B cell (primary cell): Measurements from ENCODE around the gene RSAD1. TPM values are rescaled to one million over a fixed set of nuclear protein-coding genes. Genes with fewer than 3 reads are reported as not detected.

Experiments used
- ATAC-seq: fragments of 200-7000 bp; cut with Tn5 transposase; one replicate; pipeline ENCODE4 v1.10.0; 2021; ENCODE audit warnings: low read depth, mild to moderate bottlenecking, moderate number of reproducible peaks, moderate library complexity
- CTCF ChIA-PET: fragments of 350-600 bp; sonication (Branson Sonifier 250); formaldehyde crosslinking; loops from one replicate; lab custom pipeline; 2021; ENCODE audit warnings: antibody characterized with exemption, inconsistent platforms; lab: Charles Lee
- POLR2A ChIA-PET: fragments of 350-600 bp; sonication (Branson Sonifier 250); formaldehyde crosslinking; loops from one replicate; lab custom pipeline; 2021; ENCODE audit warnings: antibody characterized with exemption; lab: Charles Lee
- DNase-seq: peaks from one replicate; pipeline ENCODE4 v3.0.0; 2013
- H2AFZ ChIP-seq: 2 replicates; pipeline ENCODE4 v1.6.1; 2012; ENCODE audit warnings: mild to moderate bottlenecking, low read depth, low read length; ENCODE audit not compliant: insufficient read depth, poor library complexity, severe bottlenecking
- H3K27ac ChIP-seq, 2 donors: 1 replicate in 1 of 2; 2 replicates in 1 of 2; pipeline ENCODE4 v1.5.1; 2012 to 2013; ENCODE audit warnings: low read length in 2 of 2, mild to moderate bottlenecking in 2 of 2, moderate library complexity in 1 of 2
- H3K27me3 ChIP-seq, 4 experiments: fragments of 200-600 bp in 1 of 4; sonication (generic) in 1 of 4; replicated peaks in 1 of 4; 1 replicate in 2 of 4; 2 replicates in 2 of 4; pipeline versions ENCODE4 v1.6.1 to v1.7.0; 2013 to 2016; ENCODE audit warnings: low read length in 3 of 4, mild to moderate bottlenecking in 2 of 4, mixed read lengths in 1 of 4, moderate library complexity in 1 of 4; ENCODE audit not compliant: insufficient read depth in 4 of 4, control insufficient read depth in 3 of 4; ENCODE audit errors: control extremely low read depth in 1 of 4
- H3K36me3 ChIP-seq, 2 experiments: replicated peaks in 1 of 2; 1 replicate in 1 of 2; 2 replicates in 1 of 2; pipeline versions ENCODE4 v1.6.1 to v1.7.1; 2013; ENCODE audit warnings: low read length in 1 of 2; ENCODE audit not compliant: insufficient read depth in 2 of 2, control insufficient read depth in 1 of 2; ENCODE audit errors: control extremely low read depth in 1 of 2, extremely low read depth in 1 of 2
- H3K4me1 ChIP-seq, 2 donors: fragments of 200-600 bp in 1 of 2; sonication (generic) in 1 of 2; 1 replicate in 1 of 2; 2 replicates in 1 of 2; pipeline versions ENCODE4 v1.5.1 to v1.6.1; 2013 to 2017; ENCODE audit warnings: low read length in 2 of 2; ENCODE audit not compliant: control insufficient read depth in 2 of 2, insufficient read depth in 2 of 2
- H3K4me2 ChIP-seq: replicated peaks from 2 replicates; pipeline ENCODE3; 2012; ENCODE audit warnings: mild to moderate bottlenecking, low read depth, low read length; ENCODE audit not compliant: poor library complexity, severe bottlenecking
- H3K4me3 ChIP-seq, 5 experiments: fragments of 200-600 bp in 1 of 5; sonication (generic) in 1 of 5; 1 replicate in 3 of 5; 2 replicates in 2 of 5; pipeline versions ENCODE4 v1.5.1 to v1.7.0; 2011 to 2016; ENCODE audit warnings: low read length in 4 of 5, mild to moderate bottlenecking in 4 of 5, low read depth in 2 of 5, control low read depth in 1 of 5, moderate library complexity in 1 of 5; ENCODE audit not compliant: insufficient read depth in 1 of 5; ENCODE audit errors: control extremely low read depth in 1 of 5, extremely low read depth in 1 of 5
- H3K79me2 ChIP-seq: fragments of 200-600 bp; sonication (generic); one replicate; pipeline ENCODE4 v1.6.0; 2016; ENCODE audit warnings: low read length; ENCODE audit not compliant: control insufficient read depth, insufficient read depth
- H3K9ac ChIP-seq: fragments of 200-600 bp; sonication (generic); 2 replicates; pipeline ENCODE4 v1.6.1; 2017; ENCODE audit warnings: mild to moderate bottlenecking, low read length, moderate library complexity
- H3K9me3 ChIP-seq, 3 donors: one replicate each; pipeline versions ENCODE4 v1.6.1 to v1.7.1; 2013; ENCODE audit warnings: low read length in 2 of 3; ENCODE audit not compliant: control insufficient read depth in 2 of 3, insufficient read depth in 1 of 3; ENCODE audit errors: control extremely low read depth in 1 of 3
- H4K20me1 ChIP-seq: 2 replicates; pipeline ENCODE4 v1.6.0; 2012; ENCODE audit warnings: mild to moderate bottlenecking, low read length; ENCODE audit not compliant: insufficient read depth, control insufficient read depth, poor library complexity, severe bottlenecking
- H3K27ac Mint-ChIP-seq: one replicate; pipeline ENCODE4 v1.8.0; 2021; ENCODE audit warnings: mixed read lengths
- H3K27me3 Mint-ChIP-seq: one replicate; pipeline ENCODE4 v1.8.0; 2021; ENCODE audit warnings: mixed read lengths
- H3K4me1 Mint-ChIP-seq: one replicate; pipeline ENCODE4 v1.8.0; 2021; ENCODE audit warnings: mixed read lengths
- H3K4me3 Mint-ChIP-seq: one replicate; pipeline ENCODE4 v1.8.0; 2021; ENCODE audit warnings: mixed read lengths
- H3K9me3 Mint-ChIP-seq: one replicate; pipeline ENCODE4 v1.8.0; 2022; ENCODE audit warnings: mixed read lengths; ENCODE audit not compliant: insufficient read depth
- CTCF ChIP-seq: fragments of 200-600 bp; IDR thresholded peaks from one replicate; pipeline ENCODE4 v1.8.0; 2022; ENCODE audit warnings: antibody characterized with exemption, mild to moderate bottlenecking
- EZH2 ChIP-seq: IDR thresholded peaks from 2 replicates; pipeline ENCODE4 v1.6.1; 2012; ENCODE audit warnings: borderline replicate concordance, low read depth, mild to moderate bottlenecking, moderate library complexity, low read length; ENCODE audit not compliant: insufficient read depth, poor library complexity, severe bottlenecking
- WGBS: methylation state at CpG from one replicate; pipeline ENCODE4 v1.1.5; 2013; ENCODE audit warnings: missing lambda C conversion rate; ENCODE audit not compliant: insufficient coverage; 5-methylcytosine and 5-hydroxymethylcytosine counted together
- intact Hi-C: fragments of 100-400 bp; cut with micrococcal nuclease; formaldehyde crosslinking; loops from one replicate; pipeline ENCODE4 v1.10.0; 2022
- polyA plus RNA-seq: library from polyadenylated mRNA; depleted of rRNA; stranded (reverse); fragments of >200 nt; gene quantifications from 2 replicates; pipeline ENCODE4 v1.2.3, GENCODE V29; 2012
- total RNA-seq, 2 donors: library from RNA; stranded (reverse); fragments of 120-200 nt in 1 of 2; gene quantifications; 1 replicate in 1 of 2; 2 replicates in 1 of 2; pipeline versions ENCODE4 v1.2.3 to v1.2.4, GENCODE V29; 2013 to 2022

The RSAD1 gene
- total and polyA plus RNA-seq, 2 donors (not counting 1 experiment from before 2014, with no cell fraction given), result 53.4 to 63.9 TPM

- Histone ChIP-seq H3K4me2 (no peak overlapping the region), H3K27ac (no peak overlapping the region), H3K4me1 (no peaks in the 10 kb centered on the region), H3K4me3 (no peak overlapping the region), H4K20me1 (no peaks in the 10 kb centered on the region), H3K9me3 (no peaks in the 10 kb centered on the region), H2AFZ (no peak overlapping the region), H3K36me3 (no peaks in the 10 kb centered on the region), H3K79me2 (no peaks in the 10 kb centered on the region), H3K27me3 (no peaks in the 10 kb centered on the region), H3K9ac (no peak overlapping the region)
- no peak overlapping the region for H3K27ac Mint-ChIP-seq
- CTCF ChIA-PET, result interaction anchor here (1.2 kb wide), 1 partner anchor 20 kb away, joined by 3 read pairs; the partner anchor contains the start of gene RSAD1
- TF ChIP-seq CTCF, result no peak
- no peak for TF ChIP-seq EZH2
- H3K4me1 Mint-ChIP-seq, result no peaks in the 10 kb centered on the region
- no peak for ATAC-seq
- peaks cover 3% of the 10 kb centered on the region for H3K27me3 Mint-ChIP-seq
- H3K4me3 Mint-ChIP-seq, result no peak overlapping the region
- POLR2A ChIA-PET, result no interaction called here
- no peak for DNase-seq
- no peaks in the 10 kb centered on the region for H3K9me3 Mint-ChIP-seq
- intact Hi-C loops, result no loop called here
Measured at GRCh38 chr17:50499270-50499669, 20.6 kb downstream of the RSAD1 start.

GRCh38 chr17:50499721-50500120 lies 21.1 kb downstream of the RSAD1 start:
- no peaks in the 10 kb centered on the region for H4K20me1 ChIP-seq
- Mint-ChIP-seq H3K4me1 (no peaks in the 10 kb centered on the region), H3K27ac (no peak overlapping the region), H3K27me3 (peaks cover 3% of the 10 kb centered on the region), H3K4me3 (no peak overlapping the region), H3K9me3 (no peaks in the 10 kb centered on the region)
- H3K27ac ChIP-seq, result no peak overlapping the region
- no peaks in the 10 kb centered on the region for H3K27me3 ChIP-seq
- intact Hi-C loops, result loop anchor here (2.0 kb wide), 1 partner anchor 21 kb away; the partner anchor contains the start of gene RSAD1
- WGBS, result 100% methylated on average over 2 of the region's 2 CpGs
- DNase-seq (no peak), ATAC-seq (no peak)
- H2AFZ ChIP-seq, result no peak overlapping the region
- CTCF ChIA-PET, result interaction anchor here (0.7 kb wide), 1 partner anchor 9 kb away, joined by 3 read pairs; no protein-coding TSS in a partner anchor
- no peaks in the 10 kb centered on the region for H3K9me3 ChIP-seq
- POLR2A ChIA-PET, result interaction anchor here (0.7 kb wide), 1 partner anchor 118 kb away, joined by 5 read pairs; no protein-coding TSS in a partner anchor
- no peaks in the 10 kb centered on the region for H3K79me2 ChIP-seq
- H3K36me3 ChIP-seq, result no peaks in the 10 kb centered on the region
- no peak for TF ChIP-seq CTCF
- TF ChIP-seq EZH2, result no peak
- no peaks in the 10 kb centered on the region for H3K4me1 ChIP-seq
- H3K9ac ChIP-seq, result no peak overlapping the region
- H3K4me3 ChIP-seq, result no peak overlapping the region
- H3K4me2 ChIP-seq, result no peak overlapping the region
